IMR-90 (cell line): ENCODE results near the gene AKAP13. TPM values are rescaled to one million over a fixed set of nuclear protein-coding genes. Genes with fewer than 3 reads are reported as not detected.

Experiments
- ATAC-seq: fragments of 200-7000 bp; cut with Tn5 transposase; 2 replicates; pipeline ENCODE4 v1.9.1; 2020; ENCODE audit warnings: low read depth, mild to moderate bottlenecking, moderate library complexity
- BruUV-seq: library from RNA; stranded (reverse); fragments of 400-500 nt; replicated peaks from 2 replicates; lab custom pipeline; 2021; lab: Mats Ljungman, UMichigan
- CTCF ChIA-PET: fragments of 300-600 bp; formaldehyde crosslinking; extraction: SDS; loops from one replicate; lab custom pipeline; 2021; ENCODE audit warnings: antibody characterized with exemption; lab: Yijun Ruan, JAX
- POLR2A ChIA-PET: fragments of 300-600 bp; sonication (Branson Sonifier 250); formaldehyde crosslinking; loops from one replicate; lab custom pipeline; 2022; ENCODE audit warnings: antibody characterized with exemption; ENCODE audit not compliant: unreplicated experiment; lab: Charles Lee
- DNase-seq: peaks from one replicate; pipeline ENCODE4 v3.0.0; 2013
- H2AFZ ChIP-seq: replicated peaks from 2 replicates; pipeline ENCODE3; 2013; ENCODE audit warnings: low read length, mild to moderate bottlenecking; ENCODE audit not compliant: poor library complexity
- H2AK5ac ChIP-seq: 2 replicates; pipeline ENCODE4 v1.6.1; 2013; ENCODE audit warnings: low read depth, low read length, inconsistent platforms
- H2AK9ac ChIP-seq: replicated peaks from 2 replicates; pipeline ENCODE3; 2013; ENCODE audit warnings: mild to moderate bottlenecking, low read depth, low read length, moderate library complexity; ENCODE audit not compliant: poor library complexity
- H2BK120ac ChIP-seq: 2 replicates; pipeline ENCODE4 v1.6.1; 2013; ENCODE audit warnings: low read depth, low read length, inconsistent platforms
- H2BK15ac ChIP-seq: 3 replicates; pipeline ENCODE4 v1.6.1; 2013; ENCODE audit warnings: low read depth, low read length, inconsistent platforms
- H2BK20ac ChIP-seq: 2 replicates; pipeline ENCODE4 v1.6.1; 2013; ENCODE audit warnings: low read depth, mild to moderate bottlenecking, inconsistent platforms, low read length, moderate library complexity
- H2BK5ac ChIP-seq: 2 replicates; pipeline ENCODE4 v1.6.1; 2013; ENCODE audit warnings: mild to moderate bottlenecking, low read depth, low read length, inconsistent platforms; ENCODE audit not compliant: poor library complexity, severe bottlenecking
- H3K14ac ChIP-seq: replicated peaks from 2 replicates; pipeline ENCODE4 v1.6.1; 2013; ENCODE audit warnings: low read depth, low read length, inconsistent platforms
- H3K18ac ChIP-seq: 2 replicates; pipeline ENCODE4 v1.6.1; 2013; ENCODE audit warnings: low read depth, low read length, control low read depth
- H3K23ac ChIP-seq: 2 replicates; pipeline ENCODE4 v1.6.1; 2013; ENCODE audit warnings: low read depth, low read length, inconsistent platforms
- H3K27ac ChIP-seq: 2 replicates; pipeline ENCODE4 v1.5.1; 2013; ENCODE audit warnings: mild to moderate bottlenecking, control low read depth, low read length; ENCODE audit not compliant: insufficient read depth
- H3K27me3 ChIP-seq: 2 replicates; pipeline ENCODE4 v1.6.1; 2013; ENCODE audit warnings: low read length; ENCODE audit not compliant: control insufficient read depth, insufficient read depth
- H3K36me3 ChIP-seq: 2 replicates; pipeline ENCODE4 v1.6.1; 2013; ENCODE audit warnings: low read length, mixed read lengths; ENCODE audit not compliant: control insufficient read depth, insufficient read depth
- H3K4ac ChIP-seq: 2 replicates; pipeline ENCODE4 v1.6.1; 2013; ENCODE audit warnings: low read depth, low read length, inconsistent platforms
- H3K4me1 ChIP-seq: 2 replicates; pipeline ENCODE4 v1.6.1; 2013; ENCODE audit warnings: low read length, mixed read lengths; ENCODE audit not compliant: control insufficient read depth, insufficient read depth
- H3K4me2 ChIP-seq: 2 replicates; pipeline ENCODE4 v1.6.1; 2013; ENCODE audit warnings: low read depth, mild to moderate bottlenecking, control low read depth, low read length, moderate library complexity
- H3K4me3 ChIP-seq: 2 replicates; pipeline ENCODE4 v1.5.1; 2013; ENCODE audit warnings: low read depth, mild to moderate bottlenecking, control low read depth, low read length, moderate library complexity; ENCODE audit not compliant: insufficient read depth
- H3K56ac ChIP-seq: 2 replicates; pipeline ENCODE4 v1.6.1; 2013; ENCODE audit warnings: low read length, inconsistent platforms; ENCODE audit not compliant: insufficient read depth; ENCODE audit errors: extremely low read depth
- H3K79me1 ChIP-seq, 2 experiments: 2 replicates each; pipeline ENCODE4 v1.6.1; 2013; ENCODE audit warnings: low read length in 2 of 2, inconsistent platforms in 1 of 2, low read depth in 1 of 2
- H3K9ac ChIP-seq: 2 replicates; pipeline ENCODE4 v1.6.1; 2013; ENCODE audit warnings: low read depth, low read length, control low read depth
- H3K9me1 ChIP-seq: 2 replicates; pipeline ENCODE4 v1.6.1; 2013; ENCODE audit warnings: low read length, inconsistent platforms; ENCODE audit not compliant: insufficient read depth
- H3K9me3 ChIP-seq: 2 replicates; pipeline ENCODE4 v1.6.1; 2013; ENCODE audit warnings: low read length; ENCODE audit not compliant: control insufficient read depth, insufficient read depth
- H4K20me1 ChIP-seq: 2 replicates; pipeline ENCODE4 v1.6.1; 2013; ENCODE audit warnings: low read length, inconsistent platforms; ENCODE audit not compliant: insufficient read depth
- H4K5ac ChIP-seq: 2 replicates; pipeline ENCODE4 v1.6.1; 2013; ENCODE audit warnings: mild to moderate bottlenecking, low read depth, low read length, control low read depth
- H4K8ac ChIP-seq, 2 experiments: 2 replicates each; pipeline ENCODE4 v1.6.1; 2013; ENCODE audit warnings: low read depth in 2 of 2, low read length in 2 of 2, control low read depth in 1 of 2, inconsistent platforms in 1 of 2
- H4K91ac ChIP-seq: 2 replicates; pipeline ENCODE4 v1.6.1; 2013; ENCODE audit warnings: low read depth, low read length, inconsistent platforms; ENCODE audit not compliant: insufficient read depth
- BHLHE40 ChIP-seq: fragments of 150-350 bp; IDR thresholded peaks from 2 replicates; pipeline ENCODE4 v1.6.1; 2016; ENCODE audit warnings: mild to moderate bottlenecking, low read depth, low read length
- SMC3 ChIP-seq: fragments of 150-350 bp; IDR thresholded peaks from 2 replicates; pipeline ENCODE4 v1.6.1; 2016; ENCODE audit warnings: low read depth, mild to moderate bottlenecking, antibody characterized with exemption, low read length, moderate library complexity
- dilution Hi-C: fragments of 300-500 bp; cut with HindIII; formaldehyde crosslinking; loops from one replicate; pipeline ENCODE4 v1.14.3; 2018; ENCODE audit warnings: low sequenced_read_pairs; ENCODE audit not compliant: unreplicated experiment
- in situ Hi-C: fragments of 300-500 bp; cut with MboI; formaldehyde crosslinking; loops from 3 replicates; pipeline ENCODE4 v1.14.3; 2019; ENCODE audit warnings: low sequenced_read_pairs, inconsistent platforms, mixed read lengths
- intact Hi-C: fragments of 100-400 bp; cut with micrococcal nuclease; formaldehyde crosslinking; loops from 2 replicates; pipeline ENCODE4 v1.10.0; 2022
- polyA plus RNA-seq, 3 experiments: library from polyadenylated mRNA; depleted of rRNA; stranded (reverse); fragments of >200 nt; gene quantifications; 2 replicates each; pipeline ENCODE4 v1.2.3, GENCODE V29; 2012; ENCODE audit warnings: low replicate concordance in 1 of 3
- total RNA-seq: library from RNA; depleted of rRNA; stranded (reverse); fragments of >200 nt; gene quantifications from 2 replicates; pipeline ENCODE4 v1.2.3, GENCODE V29; 2012
- TF ChIP-seq, protein P1 (sequence below): fragments of 150-350 bp; IDR thresholded peaks from 2 replicates; pipeline ENCODE4 v1.6.1; 2017; ENCODE audit warnings: mild to moderate bottlenecking, antibody characterized with exemption, low read length, low read depth

AKAP13 gene
- total and polyA plus RNA-seq, 2 of the 4 experiments (the other 2 are of a cell fraction): 10.4 to 46.4 TPM

DNA sequence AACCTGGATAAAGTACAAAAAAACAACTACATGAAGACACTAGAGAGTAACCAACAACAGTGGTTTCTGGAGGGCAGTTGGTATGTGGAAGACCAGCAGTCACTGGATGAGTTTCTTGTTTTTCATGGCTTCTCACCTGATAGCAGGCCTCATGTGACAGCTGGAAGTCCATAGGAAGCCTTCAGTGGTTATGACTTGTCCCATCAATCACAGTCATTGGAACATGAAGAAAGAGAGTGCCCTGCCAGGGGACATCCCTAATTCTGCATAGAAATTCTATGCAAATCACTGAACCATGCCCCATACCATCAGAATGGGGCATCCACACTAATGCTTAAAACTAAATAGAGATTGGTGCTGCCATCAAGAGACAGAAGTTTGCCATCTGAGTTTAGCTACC, 81.6 kb downstream of the AKAP13 start:
- TF ChIP-seq SMC3 (no peak), BHLHE40 (no peak)
- TF ChIP-seq, protein P1, sequence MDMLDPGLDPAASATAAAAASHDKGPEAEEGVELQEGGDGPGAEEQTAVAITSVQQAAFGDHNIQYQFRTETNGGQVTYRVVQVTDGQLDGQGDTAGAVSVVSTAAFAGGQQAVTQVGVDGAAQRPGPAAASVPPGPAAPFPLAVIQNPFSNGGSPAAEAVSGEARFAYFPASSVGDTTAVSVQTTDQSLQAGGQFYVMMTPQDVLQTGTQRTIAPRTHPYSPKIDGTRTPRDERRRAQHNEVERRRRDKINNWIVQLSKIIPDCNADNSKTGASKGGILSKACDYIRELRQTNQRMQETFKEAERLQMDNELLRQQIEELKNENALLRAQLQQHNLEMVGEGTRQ: no peak
- Histone ChIP-seq H3K9ac (no peak overlapping the region), H2AK5ac (no peak overlapping the region), H2BK120ac (no peak overlapping the region), H3K27me3 (no peaks in the 10 kb centered on the region), H3K4me1 (no peaks in the 10 kb centered on the region), H4K20me1 (peaks cover 27% of the 10 kb centered on the region), H3K4ac (no peak overlapping the region), H3K9me1 (no peaks in the 10 kb centered on the region), H3K4me2 (no peak overlapping the region), H3K23ac (no peak overlapping the region), H3K79me1 (peaks cover 28 to 47% of the 10 kb centered on the region in 2 experiments), H4K91ac (no peak overlapping the region), H2AFZ (no peak overlapping the region), H3K36me3 (no peaks in the 10 kb centered on the region), H2BK20ac (no peak overlapping the region), H2BK15ac (no peak overlapping the region), H3K56ac (no peak overlapping the region), H3K4me3 (no peak overlapping the region), H4K8ac (no peak overlapping the region), H3K9me3 (no peaks in the 10 kb centered on the region), H2BK5ac (no peak overlapping the region), H3K14ac (no peak overlapping the region), H3K27ac (no peak overlapping the region), H3K18ac (no peak overlapping the region), H4K5ac (no peak overlapping the region), H2AK9ac (no peak overlapping the region)
- intact Hi-C loops: no loop called here
- in situ Hi-C loops: no loop called here
- DNase-seq (no peak), ATAC-seq (no peak)
- ChIA-PET CTCF (no interaction called here), POLR2A (no interaction called here)
- dilution Hi-C loops: no loop called here
- no TSS peak for BruUV-seq
